Measurements from ENCODE around the gene RUFY2. TPM values are rescaled to one million over a fixed set of nuclear protein-coding genes. Genes with fewer than 3 reads are reported as not detected.

RUFY2 gene
- total and polyA plus RNA-seq, 2 experiments from 2014 or later, result 10.3 to 17.3 TPM

DNA sequence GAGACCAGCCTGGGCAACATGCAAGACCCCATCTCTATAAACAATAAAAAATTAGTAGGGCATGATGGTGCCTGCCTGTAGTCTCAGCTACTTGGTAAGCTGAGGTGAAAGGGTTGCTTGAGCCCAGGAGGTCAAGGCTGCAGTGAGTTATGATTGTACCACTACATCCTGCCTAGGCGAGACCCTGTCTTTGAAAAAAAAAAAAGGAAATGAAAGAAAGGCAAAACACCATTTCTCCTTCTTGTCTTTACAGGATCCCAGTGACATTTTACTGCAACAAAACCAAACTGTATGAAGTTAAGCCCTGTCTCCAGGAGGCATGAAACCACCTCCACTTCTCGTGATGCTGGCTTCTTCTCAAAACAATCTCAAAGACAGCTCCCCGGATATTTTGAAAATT is 44.5 kb downstream of the RUFY2 start:
- ATAC-seq, result no peak
- H3K36me3 ChIP-seq (ENCODE audit: insufficient read depth), result peaks cover 9% of the 10 kb centered on the region; the same call in 1 of the 2 replicates
- peaks cover 3% of the 10 kb centered on the region for H3K27me3 Mint-ChIP-seq (ENCODE audit: insufficient read depth, low read depth, poor library complexity)
- no peak overlapping the region for H3K4me3 Mint-ChIP-seq
- no peaks in the 10 kb centered on the region for H3K27me3 ChIP-seq (ENCODE audit: insufficient read depth)
- TF ChIP-seq EZH2 (IDR thresholded peaks at IDR 0.05; ENCODE audit: low read depth, unreplicated experiment) (no peak), EZH2phosphoT487 (IDR thresholded peaks at IDR 0.05; ENCODE audit: unreplicated experiment) (no peak), JUNB (IDR thresholded peaks at IDR 0.05; ENCODE audit: unreplicated experiment) (no peak)
- H3K79me2 ChIP-seq (replicated peaks; ENCODE audit: insufficient read depth), result no peaks in the 10 kb centered on the region
- H3K4me1 Mint-ChIP-seq, result no peaks in the 10 kb centered on the region
- H3K27ac ChIP-seq (ENCODE audit: low read depth), result no peak overlapping the region
- H3K9me2 ChIP-seq (ENCODE audit: insufficient read depth), result no peaks in the 10 kb centered on the region
- H3K4me2 ChIP-seq, result no peak overlapping the region
- H3K27ac Mint-ChIP-seq, result no peak overlapping the region
- H3F3A ChIP-seq (replicated peaks; ENCODE audit: low read depth), result no peaks in the 10 kb centered on the region
- no peak overlapping the region for H2AFZ ChIP-seq
- H3K4me3 ChIP-seq, result no peak overlapping the region
- no peaks in the 10 kb centered on the region for H3K4me1 ChIP-seq (ENCODE audit: insufficient read depth)
- H3K36me3 Mint-ChIP-seq (ENCODE audit: low read depth), result peaks cover 8% of the 10 kb centered on the region; the same call in 2 of the 3 replicates
- H3K9me3 Mint-ChIP-seq, result no peaks in the 10 kb centered on the region
- no peaks in the 10 kb centered on the region for H4K20me1 ChIP-seq (replicated peaks; ENCODE audit: insufficient read depth)
- DNase-seq (ENCODE audit: low spot score), result no peak

- H3K9me3 Mint-ChIP-seq, result no peaks in the 10 kb centered on the region
Observed at GRCh38 chr10:68359189-68359588, 47.9 kb downstream of the RUFY2 start.

More at GRCh38 chr10:68359189-68359588, 47.9 kb downstream of the RUFY2 start:
- Histone ChIP-seq H3K79me2 (replicated peaks; ENCODE audit: insufficient read depth) (no peaks in the 10 kb centered on the region), H3K27me3 (ENCODE audit: insufficient read depth) (no peaks in the 10 kb centered on the region), H2AFZ (no peak overlapping the region), H4K20me1 (replicated peaks; ENCODE audit: insufficient read depth) (no peaks in the 10 kb centered on the region), H3K4me3 (no peak overlapping the region), H3F3A (replicated peaks; ENCODE audit: low read depth) (no peaks in the 10 kb centered on the region), H3K4me2 (no peak overlapping the region), H3K27ac (ENCODE audit: low read depth) (no peak overlapping the region), H3K4me1 (ENCODE audit: insufficient read depth) (no peaks in the 10 kb centered on the region), H3K36me3 (ENCODE audit: insufficient read depth) (peaks cover 9% of the 10 kb centered on the region; the same call in 1 of the 2 replicates), H3K9me2 (ENCODE audit: insufficient read depth) (no peaks in the 10 kb centered on the region)
- no peak for DNase-seq (ENCODE audit: low spot score)
- H3K36me3 Mint-ChIP-seq (ENCODE audit: low read depth), result peaks cover 17% of the 10 kb centered on the region; the same call in 2 of the 3 replicates
- no peak overlapping the region for H3K27ac Mint-ChIP-seq
- H3K4me3 Mint-ChIP-seq, result no peak overlapping the region
- H3K27me3 Mint-ChIP-seq (ENCODE audit: insufficient read depth, low read depth, poor library complexity), result peaks cover 1% of the 10 kb centered on the region
- TF ChIP-seq, protein P1, sequence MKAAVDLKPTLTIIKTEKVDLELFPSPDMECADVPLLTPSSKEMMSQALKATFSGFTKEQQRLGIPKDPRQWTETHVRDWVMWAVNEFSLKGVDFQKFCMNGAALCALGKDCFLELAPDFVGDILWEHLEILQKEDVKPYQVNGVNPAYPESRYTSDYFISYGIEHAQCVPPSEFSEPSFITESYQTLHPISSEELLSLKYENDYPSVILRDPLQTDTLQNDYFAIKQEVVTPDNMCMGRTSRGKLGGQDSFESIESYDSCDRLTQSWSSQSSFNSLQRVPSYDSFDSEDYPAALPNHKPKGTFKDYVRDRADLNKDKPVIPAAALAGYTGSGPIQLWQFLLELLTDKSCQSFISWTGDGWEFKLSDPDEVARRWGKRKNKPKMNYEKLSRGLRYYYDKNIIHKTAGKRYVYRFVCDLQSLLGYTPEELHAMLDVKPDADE (IDR thresholded peaks at IDR 0.05), result no peak
- no peak for TF ChIP-seq EZH2 (IDR thresholded peaks at IDR 0.05; ENCODE audit: low read depth, unreplicated experiment)
- TF ChIP-seq ZNF462 (CRISPR knock-in tag; IDR thresholded peaks at IDR 0.05), result no peak
- no peak for TF ChIP-seq ZNF114 (CRISPR knock-in tag; IDR thresholded peaks at IDR 0.05)
- TF ChIP-seq STAT1 (IDR thresholded peaks at IDR 0.05; ENCODE audit: unreplicated experiment), result no peak
- no peak for ATAC-seq
- H3K4me1 Mint-ChIP-seq, result no peaks in the 10 kb centered on the region

All from GM23338 (cell line).